Measurements from ENCODE around the gene ARL6IP4.

ARL6IP4 gene

GRCh38 chr12:122979908-122980182 lies 636 bp upstream of the ARL6IP4 start:
- WGBS, 2 experiments (ENCODE audit: insufficient coverage in 2 of 2), result 40% methylated on average over 7 of the region's 7 CpGs
- Histone ChIP-seq H3K4me1 (ENCODE audit: control insufficient read depth, insufficient read depth, low read length, poor library complexity, severe bottlenecking) (peaks cover 45% of the 10 kb centered on the region), H3K36me3 (ENCODE audit: control insufficient read depth, insufficient read depth, low read length) (peaks cover 49% of the 10 kb centered on the region), H3K9me3 (ENCODE audit: control insufficient read depth, low read length) (no peaks in the 10 kb centered on the region), H3K4me3 (ENCODE audit: extremely low read depth, insufficient read depth, low read length, poor library complexity, severe bottlenecking) (peak overlapping the region; percentile 86), H3K27ac (ENCODE audit: low read depth, low read length, severe bottlenecking) (peak overlapping the region; percentile 90)

GRCh38 chr12:122981036-122981471 lies 573 bp downstream of the ARL6IP4 start:
- peaks cover 54% of the 10 kb centered on the region for H3K36me3 ChIP-seq (ENCODE audit: control insufficient read depth, insufficient read depth, low read length)
- peak overlapping the region; percentile 90 for H3K27ac ChIP-seq (ENCODE audit: low read depth, low read length, severe bottlenecking)
- H3K9me3 ChIP-seq (ENCODE audit: control insufficient read depth, low read length), result no peaks in the 10 kb centered on the region
- WGBS, 2 experiments (ENCODE audit: insufficient coverage in 2 of 2), result 2% methylated on average over 32 to 38 of the region's 40 CpGs
- peaks cover 41% of the 10 kb centered on the region for H3K4me1 ChIP-seq (ENCODE audit: control insufficient read depth, insufficient read depth, low read length, poor library complexity, severe bottlenecking)
- peak overlapping the region; percentile 86 for H3K4me3 ChIP-seq (ENCODE audit: extremely low read depth, insufficient read depth, low read length, poor library complexity, severe bottlenecking)

GRCh38 chr12:122981587-122982476 lies 1.4 kb downstream of the ARL6IP4 start:
- peaks cover 57% of the 10 kb centered on the region for H3K36me3 ChIP-seq (ENCODE audit: control insufficient read depth, insufficient read depth, low read length)
- H3K4me3 ChIP-seq (ENCODE audit: extremely low read depth, insufficient read depth, low read length, poor library complexity, severe bottlenecking), result peak overlapping the region; percentile 86
- peaks cover 37% of the 10 kb centered on the region for H3K4me1 ChIP-seq (ENCODE audit: control insufficient read depth, insufficient read depth, low read length, poor library complexity, severe bottlenecking)
- 94 to 95% methylated on average over 11 to 19 of the region's 25 CpGs for WGBS, 2 experiments (ENCODE audit: insufficient coverage in 2 of 2)
- H3K9me3 ChIP-seq (ENCODE audit: control insufficient read depth, low read length), result no peaks in the 10 kb centered on the region
- no peak overlapping the region for H3K27ac ChIP-seq (ENCODE audit: low read depth, low read length, severe bottlenecking)

GRCh38 chr12:122982477-122982815 lies 2.0 kb downstream of the ARL6IP4 start:
- Histone ChIP-seq H3K9me3 (ENCODE audit: control insufficient read depth, low read length) (no peaks in the 10 kb centered on the region), H3K4me3 (ENCODE audit: extremely low read depth, insufficient read depth, low read length, poor library complexity, severe bottlenecking) (no peak overlapping the region), H3K4me1 (ENCODE audit: control insufficient read depth, insufficient read depth, low read length, poor library complexity, severe bottlenecking) (peaks cover 37% of the 10 kb centered on the region), H3K27ac (ENCODE audit: low read depth, low read length, severe bottlenecking) (no peak overlapping the region), H3K36me3 (ENCODE audit: control insufficient read depth, insufficient read depth, low read length) (peaks cover 57% of the 10 kb centered on the region)
- WGBS, 2 experiments (ENCODE audit: insufficient coverage in 2 of 2), result 94 to 96% methylated on average over 8 to 9 of the region's 11 CpGs

- H3K4me3 ChIP-seq (ENCODE audit: extremely low read depth, insufficient read depth, low read length, poor library complexity, severe bottlenecking), result no peak overlapping the region
- H3K9me3 ChIP-seq (ENCODE audit: control insufficient read depth, low read length), result no peaks in the 10 kb centered on the region
- no peak overlapping the region for H3K27ac ChIP-seq (ENCODE audit: low read depth, low read length, severe bottlenecking)
- peaks cover 37% of the 10 kb centered on the region for H3K4me1 ChIP-seq (ENCODE audit: control insufficient read depth, insufficient read depth, low read length, poor library complexity, severe bottlenecking)
- H3K36me3 ChIP-seq (ENCODE audit: control insufficient read depth, insufficient read depth, low read length), result peaks cover 51% of the 10 kb centered on the region
- WGBS, 2 experiments (ENCODE audit: insufficient coverage in 2 of 2), result 91 to 92% methylated on average over 18 to 20 of the region's 21 CpGs
Measured at GRCh38 chr12:122982963-122983788, 2.7 kb downstream of the ARL6IP4 start.

GRCh38 chr12:122983789-122984515 lies 3.5 kb downstream of the ARL6IP4 start:
- no peaks in the 10 kb centered on the region for H3K9me3 ChIP-seq (ENCODE audit: control insufficient read depth, low read length)

GRCh38 chr12:122984612-122985337 lies 4.3 kb downstream of the ARL6IP4 start:
- Histone ChIP-seq H3K9me3 (ENCODE audit: control insufficient read depth, low read length) (no peaks in the 10 kb centered on the region), H3K4me1 (ENCODE audit: control insufficient read depth, insufficient read depth, low read length, poor library complexity, severe bottlenecking) (peaks cover 26% of the 10 kb centered on the region), H3K36me3 (ENCODE audit: control insufficient read depth, insufficient read depth, low read length) (peaks cover 40% of the 10 kb centered on the region), H3K27ac (ENCODE audit: low read depth, low read length, severe bottlenecking) (peak overlapping the region; percentile 13), H3K4me3 (ENCODE audit: extremely low read depth, insufficient read depth, low read length, poor library complexity, severe bottlenecking) (no peak overlapping the region)
- WGBS, 2 experiments (ENCODE audit: insufficient coverage in 2 of 2), result 87 to 88% methylated on average over 33 to 34 of the region's 34 CpGs

More at GRCh38 chr12:122983789-122984515, 3.5 kb downstream of the ARL6IP4 start:
- WGBS, 2 experiments (ENCODE audit: insufficient coverage in 2 of 2), result 76 to 89% methylated on average over 5 to 7 of the region's 9 CpGs
- H3K4me1 ChIP-seq (ENCODE audit: control insufficient read depth, insufficient read depth, low read length, poor library complexity, severe bottlenecking), result peaks cover 34% of the 10 kb centered on the region
- peaks cover 44% of the 10 kb centered on the region for H3K36me3 ChIP-seq (ENCODE audit: control insufficient read depth, insufficient read depth, low read length)
- peak overlapping the region; percentile 13 for H3K27ac ChIP-seq (ENCODE audit: low read depth, low read length, severe bottlenecking)
- H3K4me3 ChIP-seq (ENCODE audit: extremely low read depth, insufficient read depth, low read length, poor library complexity, severe bottlenecking), result no peak overlapping the region

- Histone ChIP-seq H3K4me3 (ENCODE audit: extremely low read depth, insufficient read depth, low read length, poor library complexity, severe bottlenecking) (no peak overlapping the region), H3K36me3 (ENCODE audit: control insufficient read depth, insufficient read depth, low read length) (peaks cover 40% of the 10 kb centered on the region), H3K27ac (ENCODE audit: low read depth, low read length, severe bottlenecking) (no peak overlapping the region), H3K9me3 (ENCODE audit: control insufficient read depth, low read length) (no peaks in the 10 kb centered on the region), H3K4me1 (ENCODE audit: control insufficient read depth, insufficient read depth, low read length, poor library complexity, severe bottlenecking) (peaks cover 26% of the 10 kb centered on the region)
- 95 to 97% methylated on average over 43 to 45 of the region's 45 CpGs for WGBS, 2 experiments (ENCODE audit: insufficient coverage in 2 of 2)
Measured at GRCh38 chr12:122985338-122986257, 5.1 kb downstream of the ARL6IP4 start.

- Histone ChIP-seq H3K36me3 (ENCODE audit: control insufficient read depth, insufficient read depth, low read length) (peaks cover 40% of the 10 kb centered on the region), H3K27ac (ENCODE audit: low read depth, low read length, severe bottlenecking) (no peak overlapping the region), H3K9me3 (ENCODE audit: control insufficient read depth, low read length) (no peaks in the 10 kb centered on the region), H3K4me1 (ENCODE audit: control insufficient read depth, insufficient read depth, low read length, poor library complexity, severe bottlenecking) (peaks cover 26% of the 10 kb centered on the region), H3K4me3 (ENCODE audit: extremely low read depth, insufficient read depth, low read length, poor library complexity, severe bottlenecking) (no peak overlapping the region)
- WGBS, 2 experiments (ENCODE audit: insufficient coverage in 2 of 2), result 95 to 96% methylated on average over 38 to 39 of the region's 40 CpGs
Measured at GRCh38 chr12:122986258-122986871, 5.9 kb downstream of the ARL6IP4 start.

Data from mesodermal cell (in vitro differentiated cells).